HL-60 (cell line): ENCODE measurements around the gene AKAP13.
A peak's percentile ranks its signal among the peaks of the same experiment; 100 is the strongest.

Experiments used
- CTCF ChIP-seq: IDR thresholded peaks from one replicate; pipeline ENCODE4 v1.5.1; 2011; ENCODE audit warnings: low read length, control low read depth, inconsistent platforms; ENCODE audit not compliant: insufficient read depth
- GABPA ChIP-seq: IDR thresholded peaks from 2 replicates; pipeline ENCODE4 v1.6.1; 2012; ENCODE audit warnings: low read depth
- POLR2AphosphoS5 ChIP-seq: IDR thresholded peaks from 2 replicates; pipeline ENCODE4 v1.6.1; 2012; ENCODE audit warnings: low read depth

- TF ChIP-seq POLR2AphosphoS5 (no peak), CTCF (peak; percentile 9), GABPA (no peak)
Measured at GRCh38 chr15:85414495-85414894, 34.1 kb downstream of the AKAP13 start.
